Measurements from ENCODE around the gene PTTG1IP.

PTTG1IP gene

GRCh38 chr21:44862869-44863685, 10.4 kb downstream of the PTTG1IP start:
- DNase-seq, result no peak

- DNase-seq, result no peak
Observed at GRCh38 chr21:44858791-44859190, 14.7 kb downstream of the PTTG1IP start.

GRCh38 chr21:44858291-44858690, 15.2 kb downstream of the PTTG1IP start:
- no peak for DNase-seq

GRCh38 chr21:44857127-44857892, 16.2 kb downstream of the PTTG1IP start:
- no peak for DNase-seq

GRCh38 chr21:44856131-44856530, 17.4 kb downstream of the PTTG1IP start:
- no peak for DNase-seq

GRCh38 chr21:44855572-44855971, 17.9 kb downstream of the PTTG1IP start:
- DNase-seq, result no peak

GRCh38 chr21:44854664-44855446, 18.6 kb downstream of the PTTG1IP start:
- DNase-seq, result no peak

- no peak for DNase-seq
Observed at GRCh38 chr21:44854391-44854663, 19.2 kb downstream of the PTTG1IP start.

- DNase-seq, result no peak
Observed at GRCh38 chr21:44853601-44854390, 19.7 kb downstream of the PTTG1IP start.

GRCh38 chr21:44850905-44851657, 22.4 kb downstream of the PTTG1IP start:
- DNase-seq, result no peak

GRCh38 chr21:44850208-44850800, 23.2 kb downstream of the PTTG1IP start:
- no peak for DNase-seq

- DNase-seq, result no peak
Observed at GRCh38 chr21:44849616-44850130, 23.8 kb downstream of the PTTG1IP start.

- no peak for DNase-seq
Observed at GRCh38 chr21:44848821-44849521, 24.5 kb downstream of the PTTG1IP start.

GRCh38 chr21:44847261-44848056, 26.0 kb downstream of the PTTG1IP start:
- no peak for DNase-seq

GRCh38 chr21:44846485-44847260, 26.8 kb downstream of the PTTG1IP start:
- DNase-seq, result no peak

- DNase-seq, result no peak
Observed at GRCh38 chr21:44846224-44846484, 27.3 kb downstream of the PTTG1IP start.

- DNase-seq, result peak; percentile 65
Observed at GRCh38 chr21:44845418-44846223, 27.9 kb downstream of the PTTG1IP start.

GRCh38 chr21:44844256-44844655, 29.2 kb downstream of the PTTG1IP start:
- no peak for DNase-seq
